Liver (tissue), 3 donors: ENCODE results near the gene EVA1B.

Source experiments
- JUND ChIP-seq, 2 donors: IDR thresholded peaks; 2 replicates each; pipeline ENCODE4 v1.6.1; 2016; ENCODE audit warnings: antibody characterized with exemption in 2 of 2
- RAD21 ChIP-seq, 2 donors: IDR thresholded peaks; 2 replicates each; pipeline ENCODE4 v1.6.1; 2016; ENCODE audit warnings: antibody characterized with exemption in 2 of 2, mild to moderate bottlenecking in 2 of 2
- SP1 ChIP-seq: IDR thresholded peaks from 2 replicates; pipeline ENCODE4 v1.6.1; 2018; ENCODE audit warnings: antibody characterized with exemption, mild to moderate bottlenecking
- TF ChIP-seq, protein P1 (sequence below): IDR thresholded peaks from 2 replicates; pipeline ENCODE4 v1.6.1; 2016; ENCODE audit warnings: antibody characterized with exemption
- TF ChIP-seq, protein P2 (sequence below): fragments of 150-350 bp; IDR thresholded peaks from 2 replicates; pipeline ENCODE4 v1.5.1; 2017; ENCODE audit warnings: improper control_type of control experiment, low read depth, low read length; ENCODE audit not compliant: missing input control
- donor health status: healthy.
- donor health status: healthy.

DNA sequence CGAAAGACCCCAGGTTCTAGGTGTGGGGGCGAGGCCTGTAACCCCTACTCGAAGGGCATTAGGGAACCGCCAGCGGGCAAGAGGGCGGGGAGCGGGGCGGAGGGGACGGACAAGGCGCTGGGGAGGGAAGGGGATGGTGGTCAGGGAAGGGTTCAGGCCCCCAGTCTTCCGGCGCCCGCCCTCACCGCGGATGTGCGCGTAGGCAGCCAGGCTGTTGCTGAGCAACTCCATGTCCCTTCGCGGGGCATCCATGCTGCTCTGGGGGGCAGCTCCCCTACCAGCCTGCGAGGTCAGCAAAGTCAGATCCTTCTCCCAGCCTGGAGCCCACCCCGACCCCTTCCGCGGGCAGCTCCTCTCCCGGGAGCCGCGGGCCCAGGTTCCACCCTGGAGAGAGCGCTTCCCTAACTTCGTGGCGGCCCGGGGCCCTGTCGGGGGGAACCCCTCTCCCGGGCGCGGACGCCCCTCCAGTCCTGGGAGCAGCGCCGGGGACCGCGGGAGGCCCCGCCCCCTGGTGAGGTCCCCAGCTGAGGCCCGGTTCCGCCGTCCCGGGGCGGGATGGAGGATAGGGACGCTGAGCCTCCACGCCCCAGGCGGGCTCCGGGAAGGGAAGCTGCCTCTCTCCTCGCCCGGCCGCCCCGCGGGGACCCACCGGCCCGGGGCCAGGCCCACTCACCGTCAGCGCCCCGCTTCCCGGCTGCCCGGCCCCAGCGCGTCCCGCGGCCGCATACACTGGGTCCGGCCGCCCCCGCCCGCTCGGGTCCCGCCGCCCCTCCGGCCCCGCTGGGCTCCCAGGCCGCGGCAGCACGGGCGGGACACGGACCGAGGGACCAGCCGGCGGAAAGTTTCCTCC lies 434 bp downstream of the EVA1B start:
- no peak for TF ChIP-seq RAD21 (IDR thresholded peaks at IDR 0.05)
- TF ChIP-seq JUND (IDR thresholded peaks at IDR 0.05) = no peak
- TF ChIP-seq, protein P1, sequence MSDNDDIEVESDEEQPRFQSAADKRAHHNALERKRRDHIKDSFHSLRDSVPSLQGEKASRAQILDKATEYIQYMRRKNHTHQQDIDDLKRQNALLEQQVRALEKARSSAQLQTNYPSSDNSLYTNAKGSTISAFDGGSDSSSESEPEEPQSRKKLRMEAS = no peak
- TF ChIP-seq, protein P2, sequence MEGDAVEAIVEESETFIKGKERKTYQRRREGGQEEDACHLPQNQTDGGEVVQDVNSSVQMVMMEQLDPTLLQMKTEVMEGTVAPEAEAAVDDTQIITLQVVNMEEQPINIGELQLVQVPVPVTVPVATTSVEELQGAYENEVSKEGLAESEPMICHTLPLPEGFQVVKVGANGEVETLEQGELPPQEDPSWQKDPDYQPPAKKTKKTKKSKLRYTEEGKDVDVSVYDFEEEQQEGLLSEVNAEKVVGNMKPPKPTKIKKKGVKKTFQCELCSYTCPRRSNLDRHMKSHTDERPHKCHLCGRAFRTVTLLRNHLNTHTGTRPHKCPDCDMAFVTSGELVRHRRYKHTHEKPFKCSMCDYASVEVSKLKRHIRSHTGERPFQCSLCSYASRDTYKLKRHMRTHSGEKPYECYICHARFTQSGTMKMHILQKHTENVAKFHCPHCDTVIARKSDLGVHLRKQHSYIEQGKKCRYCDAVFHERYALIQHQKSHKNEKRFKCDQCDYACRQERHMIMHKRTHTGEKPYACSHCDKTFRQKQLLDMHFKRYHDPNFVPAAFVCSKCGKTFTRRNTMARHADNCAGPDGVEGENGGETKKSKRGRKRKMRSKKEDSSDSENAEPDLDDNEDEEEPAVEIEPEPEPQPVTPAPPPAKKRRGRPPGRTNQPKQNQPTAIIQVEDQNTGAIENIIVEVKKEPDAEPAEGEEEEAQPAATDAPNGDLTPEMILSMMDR = no peak
- no peak for TF ChIP-seq SP1
